DND-41 (cell line): ENCODE data around the gene ARL14EP.

Experiments used
- EZH2 ChIP-seq: IDR thresholded peaks from 3 replicates; pipeline ENCODE4 v1.6.1; 2012; ENCODE audit warnings: borderline replicate concordance, low read depth, mild to moderate bottlenecking, moderate library complexity, low read length, inconsistent platforms; ENCODE audit not compliant: severe bottlenecking
- TF ChIP-seq, protein P1 (sequence below): IDR thresholded peaks from 2 replicates; pipeline ENCODE4 v1.5.1; 2012; ENCODE audit warnings: borderline replicate concordance, low read length, moderate library complexity, mild to moderate bottlenecking; ENCODE audit not compliant: poor library complexity, severe bottlenecking; ENCODE audit errors: extremely low read depth

DNA sequence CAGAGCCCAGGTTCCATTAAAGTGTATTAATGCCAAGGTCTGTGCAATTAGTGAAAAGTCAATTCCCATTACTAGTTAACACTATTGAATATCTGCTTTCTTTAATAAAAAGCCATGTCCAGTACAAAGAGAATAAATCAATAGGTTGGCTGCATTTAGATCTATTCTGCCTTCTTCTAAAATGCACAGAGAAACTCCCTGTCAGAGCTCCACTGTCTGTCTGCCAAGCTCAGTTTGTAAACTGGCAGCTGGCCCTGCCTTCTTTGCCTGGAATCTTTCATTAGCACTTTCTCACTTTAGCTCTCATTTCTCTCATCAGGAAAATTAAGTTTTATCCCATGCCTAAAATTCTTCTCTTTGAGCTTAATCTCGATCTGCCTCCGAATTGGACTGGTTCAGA lies 35.6 kb downstream of the ARL14EP start:
- TF ChIP-seq, protein P1, sequence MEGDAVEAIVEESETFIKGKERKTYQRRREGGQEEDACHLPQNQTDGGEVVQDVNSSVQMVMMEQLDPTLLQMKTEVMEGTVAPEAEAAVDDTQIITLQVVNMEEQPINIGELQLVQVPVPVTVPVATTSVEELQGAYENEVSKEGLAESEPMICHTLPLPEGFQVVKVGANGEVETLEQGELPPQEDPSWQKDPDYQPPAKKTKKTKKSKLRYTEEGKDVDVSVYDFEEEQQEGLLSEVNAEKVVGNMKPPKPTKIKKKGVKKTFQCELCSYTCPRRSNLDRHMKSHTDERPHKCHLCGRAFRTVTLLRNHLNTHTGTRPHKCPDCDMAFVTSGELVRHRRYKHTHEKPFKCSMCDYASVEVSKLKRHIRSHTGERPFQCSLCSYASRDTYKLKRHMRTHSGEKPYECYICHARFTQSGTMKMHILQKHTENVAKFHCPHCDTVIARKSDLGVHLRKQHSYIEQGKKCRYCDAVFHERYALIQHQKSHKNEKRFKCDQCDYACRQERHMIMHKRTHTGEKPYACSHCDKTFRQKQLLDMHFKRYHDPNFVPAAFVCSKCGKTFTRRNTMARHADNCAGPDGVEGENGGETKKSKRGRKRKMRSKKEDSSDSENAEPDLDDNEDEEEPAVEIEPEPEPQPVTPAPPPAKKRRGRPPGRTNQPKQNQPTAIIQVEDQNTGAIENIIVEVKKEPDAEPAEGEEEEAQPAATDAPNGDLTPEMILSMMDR = no peak
- TF ChIP-seq EZH2 = no peak
